HG03460 (cell line): Measurements from ENCODE around the gene C6orf118.

Experiments used
- ATAC-seq: cut with Tn5 transposase; IDR thresholded peaks from one replicate; pipeline ENCODE4 v1.9.1; 2021; ENCODE audit not compliant: unreplicated experiment

C6orf118 gene

GRCh38 chr6:165308926-165309731, at the start of gene C6orf118:
Gene C6orf118, minus strand, starts transcription at chr6:165309605. Its CDS starts 19 bp downstream, at chr6:165309586.
- ATAC-seq, result no peak

DNA sequence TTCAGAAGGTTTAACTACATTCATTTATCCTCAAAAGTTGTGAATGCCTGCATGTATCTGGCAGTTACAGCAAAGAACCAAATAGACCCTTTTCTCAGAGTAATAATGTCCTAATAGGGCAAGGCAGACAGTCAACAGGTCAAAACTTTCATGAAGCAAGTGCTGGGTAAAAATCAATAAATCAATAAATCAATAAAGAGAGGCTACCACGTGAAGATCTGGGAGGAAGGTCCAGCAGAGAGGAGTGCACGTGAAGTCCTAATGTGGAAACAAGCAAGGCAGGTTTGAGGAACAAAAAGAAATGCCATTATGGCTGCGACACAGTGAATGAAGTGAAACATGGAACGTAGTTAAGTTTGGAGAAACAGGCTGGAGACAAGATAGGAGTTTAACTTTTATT, 36.3 kb upstream of the C6orf118 start:
- ATAC-seq, result no peak

DNA sequence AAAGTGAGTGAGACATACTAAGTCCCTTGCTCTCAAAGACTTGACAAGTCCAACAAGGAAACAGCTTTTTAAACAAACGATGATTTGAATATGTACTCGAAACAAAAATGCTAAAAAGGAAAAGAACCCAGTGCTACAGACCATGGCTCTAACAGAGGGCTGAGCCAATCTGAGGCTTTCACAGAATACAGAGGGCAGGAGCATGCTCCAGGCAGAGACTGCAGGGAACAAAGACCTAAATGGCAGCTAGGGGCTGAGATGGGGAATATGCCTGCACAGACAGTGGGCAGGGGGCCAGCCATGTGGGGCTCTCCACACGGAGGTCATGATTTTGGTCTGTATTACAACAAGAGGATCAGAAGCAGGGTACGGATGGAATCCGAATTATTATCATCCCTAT, 31.1 kb upstream of the C6orf118 start:
- no peak for ATAC-seq

DNA sequence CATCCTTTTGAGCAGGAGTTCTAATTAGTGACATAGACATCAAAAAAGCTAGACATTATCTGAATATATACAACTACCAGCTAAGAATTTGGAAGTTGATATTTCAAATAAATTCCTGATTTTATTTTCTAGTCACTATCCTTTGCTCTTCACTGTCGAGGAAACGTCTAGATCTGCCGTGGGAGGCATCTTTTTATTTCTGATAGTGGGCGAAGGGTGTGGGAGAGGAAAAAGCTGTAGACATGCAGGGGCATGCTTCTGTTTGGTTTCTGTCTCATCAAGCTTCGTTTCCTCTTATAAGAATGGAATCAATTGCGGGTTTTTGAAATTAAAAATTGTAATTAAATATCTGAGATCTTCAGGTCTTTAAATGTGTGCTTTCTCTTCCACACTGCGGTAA, 16.2 kb upstream of the C6orf118 start:
- no peak for ATAC-seq

DNA sequence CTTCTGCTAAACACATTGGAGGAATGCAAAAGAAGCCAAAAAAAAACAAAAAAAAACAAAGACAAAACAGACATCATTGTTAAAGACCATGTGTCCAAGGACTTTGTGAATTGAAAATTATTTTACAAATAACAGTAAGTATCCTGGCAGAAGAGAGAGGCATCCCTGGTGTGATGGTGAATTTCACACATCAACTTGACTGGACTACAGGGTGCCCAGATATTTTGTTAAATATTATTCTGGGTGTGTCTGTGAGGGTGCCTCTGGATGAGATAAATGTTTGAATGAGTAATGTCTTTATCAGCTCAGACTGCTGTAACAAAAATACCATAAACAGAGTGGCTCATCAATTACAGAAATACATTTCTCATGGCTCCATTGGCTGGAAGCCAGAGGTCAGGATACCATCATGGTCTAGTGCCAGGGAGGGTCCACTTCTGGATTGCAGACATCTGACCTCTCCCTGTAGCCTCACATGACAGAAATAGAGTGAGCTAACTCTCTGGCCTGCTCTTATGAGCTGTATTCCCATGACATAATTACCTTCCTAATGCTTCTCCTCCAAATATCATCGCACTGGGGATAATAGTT, 12.2 kb upstream of the C6orf118 start:
- ATAC-seq, result no peak

GRCh38 chr6:165321150-165321549, 11.7 kb upstream of the C6orf118 start:
- no peak for ATAC-seq

GRCh38 chr6:165317723-165318122, 8.3 kb upstream of the C6orf118 start:
- no peak for ATAC-seq

GRCh38 chr6:165306955-165307354, 2.5 kb downstream of the C6orf118 start:
- ATAC-seq, result no peak

GRCh38 chr6:165301372-165302246, 7.8 kb downstream of the C6orf118 start:
- ATAC-seq, result no peak

DNA sequence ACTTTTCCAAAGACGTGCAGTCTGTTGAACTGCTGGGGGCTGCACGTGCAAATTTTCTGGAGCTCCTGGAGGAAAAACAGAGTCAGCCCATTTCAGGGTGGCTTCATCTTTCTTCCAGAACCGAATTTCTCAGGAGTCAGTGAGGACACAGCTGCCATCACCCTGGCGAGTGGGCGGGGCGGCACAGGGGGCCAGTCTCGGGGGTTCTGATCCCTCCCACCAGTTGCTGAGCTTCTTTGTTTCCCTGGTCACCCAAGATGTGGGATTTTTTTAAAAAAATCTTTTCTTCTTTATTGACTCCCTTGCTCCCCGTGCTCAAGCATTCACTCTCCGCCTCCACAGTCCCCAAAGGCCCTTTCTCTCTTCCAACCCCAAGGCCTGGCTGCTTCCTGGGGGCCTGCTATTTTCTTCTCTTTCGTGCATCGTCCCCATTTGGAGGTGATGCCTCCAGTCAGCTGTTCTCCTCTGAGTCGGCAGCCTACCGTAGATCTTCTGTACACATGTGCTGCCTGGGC, 8.9 kb downstream of the C6orf118 start:
- ATAC-seq, result no peak

DNA sequence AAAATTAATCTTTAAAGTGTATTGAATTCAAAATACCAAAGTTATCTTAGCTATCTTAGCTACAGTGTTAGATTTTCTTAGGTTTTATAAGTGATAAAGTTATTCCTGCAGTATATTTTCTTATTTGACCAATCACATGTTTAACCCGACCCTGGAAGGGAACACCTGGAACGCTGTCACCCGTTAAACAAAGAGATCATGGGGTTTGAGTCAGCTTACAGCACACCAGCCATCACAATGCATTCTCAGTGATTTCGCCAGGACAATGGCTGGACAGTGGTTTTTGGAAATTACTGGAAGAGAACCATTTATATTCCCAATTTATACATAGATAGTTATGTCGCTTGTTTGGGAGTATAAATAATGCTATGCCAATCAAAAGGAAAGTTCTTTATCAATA, 10.5 kb downstream of the C6orf118 start:
- no peak for ATAC-seq

DNA sequence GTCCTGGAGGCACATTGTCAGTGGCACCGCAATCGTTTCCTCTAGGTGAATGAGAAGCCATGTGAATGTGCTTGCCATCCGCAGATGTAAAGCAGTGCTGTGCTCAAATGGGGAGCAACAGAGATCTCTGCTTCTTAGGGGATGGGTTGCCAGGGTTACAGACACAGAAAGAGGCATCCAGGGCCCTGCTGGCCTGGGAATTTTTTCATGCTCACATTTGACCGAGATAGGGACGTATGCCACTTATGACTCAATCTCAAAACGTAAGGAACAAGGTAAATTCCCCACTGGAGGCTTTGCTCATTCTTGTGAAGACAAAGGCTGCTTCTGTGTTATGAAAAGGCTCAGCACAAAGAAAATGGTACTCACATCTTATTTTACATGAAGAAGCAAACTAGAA, 11.0 kb downstream of the C6orf118 start:
- no peak for ATAC-seq

- no peak for ATAC-seq
These were observed 16.7 kb downstream of the C6orf118 start for GRCh38 chr6:165292657-165293056.

GRCh38 chr6:165274611-165275010, 34.8 kb downstream of the C6orf118 start:
- ATAC-seq, result no peak

DNA sequence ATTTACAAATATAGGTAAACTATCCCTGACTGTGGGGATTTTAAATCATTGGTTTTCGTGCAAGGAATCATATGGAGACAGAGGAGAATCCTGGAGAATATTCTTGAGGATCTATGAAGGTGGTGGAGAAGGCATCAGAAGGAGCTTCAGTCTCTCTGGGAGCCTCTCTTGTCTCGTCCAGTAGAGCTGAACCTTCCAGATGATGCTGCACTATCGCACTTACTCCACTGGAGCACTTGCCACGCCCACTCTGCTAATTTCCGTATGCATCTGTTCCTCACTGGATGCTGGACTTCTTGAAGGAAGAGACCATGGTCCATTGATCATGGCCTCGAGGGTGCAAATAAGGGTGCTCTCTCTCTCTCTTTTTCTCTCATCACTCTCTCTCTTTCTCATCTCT, 36.8 kb downstream of the C6orf118 start:
- no peak for ATAC-seq

- ATAC-seq, result no peak
These were observed 40.4 kb downstream of the C6orf118 start for GRCh38 chr6:165268987-165269386.

- ATAC-seq, result no peak
These were observed 42.8 kb downstream of the C6orf118 start for GRCh38 chr6:165266621-165267020.

DNA sequence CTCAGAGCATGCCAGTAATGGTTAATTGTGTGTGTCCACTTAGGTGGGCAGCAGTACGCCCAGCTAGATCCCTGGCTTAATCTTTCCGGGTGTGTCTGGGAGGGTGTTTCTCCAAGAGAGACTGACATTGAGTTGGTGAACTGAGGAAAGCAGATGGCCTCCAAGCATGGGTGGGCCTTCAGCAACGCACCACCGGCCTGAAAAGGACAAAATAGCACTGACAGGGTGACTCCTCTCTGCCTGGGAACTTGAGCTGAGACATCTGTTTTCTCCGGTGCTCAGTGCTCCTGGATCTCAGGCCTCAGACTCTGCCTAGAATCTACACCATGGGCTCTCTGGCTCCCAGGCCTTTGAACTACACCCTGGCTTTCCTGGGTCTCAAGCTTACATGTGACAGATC, 43.2 kb downstream of the C6orf118 start:
- ATAC-seq, result no peak

DNA sequence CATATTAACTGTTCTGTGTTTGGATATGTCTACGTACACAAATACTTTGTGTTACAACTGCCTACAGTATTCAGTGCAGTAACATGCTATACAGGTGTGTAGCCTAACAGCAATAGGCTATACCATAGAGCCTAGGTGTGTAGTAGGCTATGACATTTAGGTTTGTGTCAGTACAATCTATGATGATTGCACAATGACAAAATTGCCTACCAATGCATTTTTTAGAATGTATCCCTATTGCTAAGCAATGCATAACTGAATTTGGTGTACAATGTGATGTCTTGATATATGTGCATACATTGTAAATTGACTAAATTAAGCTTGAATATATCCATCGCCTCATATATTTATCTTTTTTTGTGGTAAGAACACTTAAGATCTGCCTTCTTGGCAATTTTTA, 48.9 kb downstream of the C6orf118 start:
- ATAC-seq, result no peak

- ATAC-seq, result no peak
These were observed 59.6 kb downstream of the C6orf118 start for GRCh38 chr6:165249808-165250207.

- ATAC-seq, result no peak
These were observed 63.7 kb downstream of the C6orf118 start for GRCh38 chr6:165245701-165246100.
